H9 (cell line): Measurements from ENCODE around the gene TNFRSF4. TPM values are rescaled to one million over a fixed set of nuclear protein-coding genes. Genes with fewer than 3 reads are reported as not detected.

Source experiments
- DNase-seq: peaks from one replicate; pipeline ENCODE4 v3.0.0-alpha.2; 2017
- H2AFZ ChIP-seq: one replicate; pipeline ENCODE4 v1.6.1; 2013; ENCODE audit warnings: mild to moderate bottlenecking, low read length, control low read depth, moderate library complexity
- H2AK5ac ChIP-seq: 2 replicates; pipeline ENCODE4 v1.6.1; 2013; ENCODE audit warnings: low read length, control low read depth, mixed read lengths; ENCODE audit not compliant: insufficient read length
- H2BK120ac ChIP-seq: one replicate; pipeline ENCODE4 v1.6.1; 2013; ENCODE audit warnings: low read depth, mild to moderate bottlenecking, low read length, control low read depth, inconsistent platforms; ENCODE audit not compliant: poor library complexity, severe bottlenecking
- H2BK12ac ChIP-seq: 2 replicates; pipeline ENCODE4 v1.6.1; 2013; ENCODE audit warnings: low read length, control low read depth, mixed read lengths, low read depth; ENCODE audit not compliant: insufficient read length
- H2BK15ac ChIP-seq: 2 replicates; pipeline ENCODE4 v1.6.1; 2013; ENCODE audit warnings: low read depth, low read length, control low read depth
- H2BK20ac ChIP-seq: one replicate; pipeline ENCODE4 v1.6.1; 2013; ENCODE audit warnings: low read depth, mild to moderate bottlenecking, low read length, control low read depth, inconsistent platforms; ENCODE audit not compliant: poor library complexity, severe bottlenecking
- H2BK5ac ChIP-seq: 2 replicates; pipeline ENCODE4 v1.6.1; 2013; ENCODE audit warnings: low read length, control low read depth, mixed read lengths; ENCODE audit not compliant: insufficient read length
- H3K14ac ChIP-seq: 2 replicates; pipeline ENCODE4 v1.6.1; 2013; ENCODE audit warnings: low read length, control low read depth; ENCODE audit not compliant: insufficient read depth
- H3K18ac ChIP-seq: 2 replicates; pipeline ENCODE4 v1.6.1; 2013; ENCODE audit warnings: low read depth, mild to moderate bottlenecking, mixed read lengths, low read length, control low read depth; ENCODE audit not compliant: insufficient read length
- H3K23ac ChIP-seq: 2 replicates; pipeline ENCODE4 v1.6.1; 2013; ENCODE audit warnings: low read length, control low read depth, mixed read lengths, low read depth; ENCODE audit not compliant: insufficient read length
- H3K23me2 ChIP-seq: 2 replicates; pipeline ENCODE4 v1.6.1; 2013; ENCODE audit warnings: low read depth, mild to moderate bottlenecking, mixed read lengths, low read length, control low read depth; ENCODE audit not compliant: insufficient read length, poor library complexity, severe bottlenecking
- H3K27ac ChIP-seq: 2 replicates; pipeline ENCODE4 v1.5.1; 2013; ENCODE audit warnings: low read length, control low read depth, mixed read lengths, low read depth; ENCODE audit not compliant: insufficient read length
- H3K27me3 ChIP-seq: 2 replicates; pipeline ENCODE4 v1.6.1; 2013; ENCODE audit warnings: low read length, control low read depth, inconsistent platforms; ENCODE audit not compliant: insufficient read depth
- H3K4ac ChIP-seq: 2 replicates; pipeline ENCODE4 v1.6.1; 2013; ENCODE audit warnings: low read depth, mild to moderate bottlenecking, control low read depth, inconsistent platforms, low read length, moderate library complexity
- H3K4me1 ChIP-seq: 2 replicates; pipeline ENCODE4 v1.6.1; 2013; ENCODE audit warnings: low read length, control low read depth, inconsistent platforms; ENCODE audit not compliant: insufficient read depth
- H3K4me2 ChIP-seq: 2 replicates; pipeline ENCODE4 v1.6.1; 2013; ENCODE audit warnings: low read length, control low read depth, mixed read lengths; ENCODE audit not compliant: insufficient read length, insufficient read depth
- H3K56ac ChIP-seq: 2 replicates; pipeline ENCODE4 v1.6.1; 2013; ENCODE audit warnings: low read depth, mild to moderate bottlenecking, mixed read lengths, low read length, control low read depth; ENCODE audit not compliant: insufficient read length
- H3K79me1 ChIP-seq: 2 replicates; pipeline ENCODE4 v1.6.1; 2013; ENCODE audit warnings: low read depth, mild to moderate bottlenecking, moderate library complexity, low read length, control low read depth, inconsistent platforms; ENCODE audit not compliant: insufficient read depth, poor library complexity, severe bottlenecking
- H3K79me2 ChIP-seq: 2 replicates; pipeline ENCODE4 v1.6.1; 2013; ENCODE audit warnings: low read length, control low read depth, inconsistent platforms; ENCODE audit not compliant: insufficient read depth
- H3K9ac ChIP-seq: 2 replicates; pipeline ENCODE4 v1.6.1; 2013; ENCODE audit warnings: low read length, control low read depth, mixed read lengths; ENCODE audit not compliant: insufficient read length; ENCODE audit errors: extremely low read depth
- H3K9me3 ChIP-seq: one replicate; pipeline ENCODE4 v1.6.1; 2013; ENCODE audit warnings: low read depth, low read length, inconsistent platforms; ENCODE audit not compliant: control insufficient read depth
- H3T11ph ChIP-seq: one replicate; pipeline ENCODE4 v1.6.1; 2013; ENCODE audit warnings: mild to moderate bottlenecking, low read length, control low read depth, inconsistent platforms
- H4K20me1 ChIP-seq: one replicate; pipeline ENCODE4 v1.6.1; 2013; ENCODE audit not compliant: control insufficient read depth, insufficient read length, insufficient read depth
- H4K5ac ChIP-seq: 2 replicates; pipeline ENCODE4 v1.6.1; 2013; ENCODE audit warnings: low read depth, mild to moderate bottlenecking, mixed read lengths, low read length, control low read depth; ENCODE audit not compliant: insufficient read length
- H4K8ac ChIP-seq: replicated peaks from 2 replicates; pipeline ENCODE4 v1.6.1; 2013; ENCODE audit warnings: low read length, control low read depth, mixed read lengths, low read depth; ENCODE audit not compliant: insufficient read length
- H4K91ac ChIP-seq: 2 replicates; pipeline ENCODE4 v1.6.1; 2013; ENCODE audit warnings: low read depth, mild to moderate bottlenecking, moderate library complexity, mixed read lengths, low read length, control low read depth; ENCODE audit not compliant: insufficient read length
- H3K27ac Mint-ChIP-seq, 3 experiments: 2 replicates in 2 of 3; 3 replicates in 1 of 3; pipeline ENCODE4 v1.8.0; 2020 to 2021; ENCODE audit warnings: mixed read lengths in 3 of 3, mild to moderate bottlenecking in 1 of 3, moderate library complexity in 1 of 3
- H3K27me3 Mint-ChIP-seq: 2 replicates; pipeline ENCODE4 v1.8.0; 2021; ENCODE audit warnings: low read depth, mild to moderate bottlenecking, moderate library complexity, mixed read lengths
- H3K36me3 Mint-ChIP-seq, 3 experiments: 2 replicates in 2 of 3; 3 replicates in 1 of 3; pipeline ENCODE4 v1.8.0; 2020 to 2021; ENCODE audit warnings: low read depth in 3 of 3, mixed read lengths in 3 of 3; ENCODE audit not compliant: insufficient read depth in 1 of 3
- H3K4me1 Mint-ChIP-seq, 2 experiments: 2 replicates each; pipeline ENCODE4 v1.8.0; 2020; ENCODE audit warnings: mixed read lengths in 2 of 2
- H3K4me3 Mint-ChIP-seq, 2 experiments: 2 replicates in 1 of 2; 3 replicates in 1 of 2; pipeline ENCODE4 v1.8.0; 2020 to 2021; ENCODE audit warnings: mild to moderate bottlenecking in 2 of 2, mixed read lengths in 2 of 2, moderate library complexity in 1 of 2
- H3K9me3 Mint-ChIP-seq, 2 experiments: 2 replicates in 1 of 2; 3 replicates in 1 of 2; pipeline ENCODE4 v1.8.0; 2020; ENCODE audit warnings: mild to moderate bottlenecking in 2 of 2, mixed read lengths in 2 of 2, moderate library complexity in 1 of 2
- WGBS: extraction: QIAGEN DNeasy Blood & Tissue Kit; methylation state at CpG from one replicate; pipeline ENCODE4 v1.1.7; 2013; ENCODE audit warnings: missing lambda C conversion rate, low lambda C conversion rate, mixed read lengths; ENCODE audit not compliant: insufficient read length; ENCODE audit errors: extremely low coverage; 5-methylcytosine and 5-hydroxymethylcytosine counted together
- total RNA-seq: library from RNA; stranded (reverse); gene quantifications from 2 replicates; pipeline ENCODE4 v1.2.1, GENCODE V29; 2021
- TF ChIP-seq, protein P1 (sequence below): fragments of 200-600 bp; sonication (generic); conservative IDR thresholded peaks from 3 replicates; pipeline ENCODE4 v1.8.0; 2021; ENCODE audit warnings: antibody characterized with exemption, mild to moderate bottlenecking

TNFRSF4 gene
- total RNA-seq, 1 experiment from 2014 or later: 0.24 TPM

DNA sequence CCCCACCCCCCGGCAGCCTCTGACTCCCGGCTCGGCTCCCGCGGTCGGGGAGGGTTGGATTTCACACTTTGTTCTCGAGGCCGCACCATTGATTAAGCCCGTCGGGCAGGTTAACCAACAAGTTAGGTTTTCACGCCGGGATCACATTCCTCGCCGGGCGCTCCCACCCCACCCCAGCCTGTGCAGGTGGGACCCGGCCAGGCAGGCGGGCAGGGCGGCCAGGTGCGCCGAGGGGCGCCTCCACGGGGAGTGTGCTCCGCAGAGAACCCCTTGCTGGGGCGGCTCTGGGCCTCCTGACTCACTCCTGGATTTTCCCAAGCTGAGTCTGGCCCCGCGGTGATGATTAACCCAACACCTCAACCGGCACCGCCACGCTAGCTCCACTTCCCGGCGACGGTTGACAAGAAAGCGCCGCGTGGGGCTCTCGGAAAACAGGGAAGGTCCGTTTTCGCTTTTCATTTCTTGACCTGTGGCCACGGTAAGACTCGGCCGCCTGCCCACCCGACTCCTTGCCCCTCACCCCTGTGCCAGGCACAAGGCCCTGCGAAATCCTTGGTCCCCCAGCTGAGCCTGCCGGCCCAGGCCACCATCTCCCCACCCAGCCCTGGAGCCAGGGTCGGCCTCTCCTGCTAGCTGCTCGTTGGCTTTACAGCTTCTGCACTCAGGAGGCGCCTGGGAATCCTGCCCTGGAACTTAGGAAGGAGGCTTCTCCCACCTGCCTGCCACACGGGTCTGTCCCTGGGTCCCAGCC, 49.1 kb downstream of the TNFRSF4 start:
- peak overlapping the region; percentile 92 for H2BK12ac ChIP-seq
- no peak overlapping the region for H2BK5ac ChIP-seq

More for the DNA sequence above, 49.1 kb downstream of the TNFRSF4 start:
- Histone ChIP-seq H4K8ac (no peak overlapping the region), H4K5ac (no peak overlapping the region), H3K4me1 (no peaks in the 10 kb centered on the region; the same call in 1 of the 2 replicates), H3K79me1 (no peaks in the 10 kb centered on the region), H3K18ac (peak overlapping the region; percentile 46), H3K4me2 (no peak overlapping the region), H2BK20ac (no peak overlapping the region), H3K56ac (no peak overlapping the region), H2BK15ac (no peak overlapping the region), H3K79me2 (no peaks in the 10 kb centered on the region), H2AK5ac (no peak overlapping the region), H3K27ac (no peak overlapping the region), H3K27me3 (no peaks in the 10 kb centered on the region), H2AFZ (no peak overlapping the region), H3K23ac (no peak overlapping the region), H3K9ac (no peak overlapping the region), H3K9me3 (no peaks in the 10 kb centered on the region), H4K20me1 (no peaks in the 10 kb centered on the region), H4K91ac (no peak overlapping the region), H3T11ph (no peak overlapping the region), H3K4ac (no peak overlapping the region), H2BK120ac (no peak overlapping the region), H3K14ac (peak overlapping the region; percentile 60; the same call in 1 of the 2 replicates), H3K23me2 (peaks cover 3% of the 10 kb centered on the region)
- H3K9me3 Mint-ChIP-seq: no peaks in the 10 kb centered on the region
- H3K36me3 Mint-ChIP-seq: peaks cover 0 to 5% (median 0%) of the 10 kb centered on the region in 3 experiments; a peak in 3 of 7 replicates
- H3K27ac Mint-ChIP-seq: peak overlapping the region in 2 of 3 experiments; percentile 79 to 82; a peak in 1 of 7 replicates
- H3K4me1 Mint-ChIP-seq: peaks cover 15 to 30% of the 10 kb centered on the region in 2 experiments
- no CpG with 5 or more reads among the region's 48 CpGs for WGBS
- peak overlapping the region in 1 of 2 experiments; percentile 74; a peak in 2 of 5 replicates for H3K4me3 Mint-ChIP-seq
- no peak for DNase-seq
- TF ChIP-seq, protein P1, sequence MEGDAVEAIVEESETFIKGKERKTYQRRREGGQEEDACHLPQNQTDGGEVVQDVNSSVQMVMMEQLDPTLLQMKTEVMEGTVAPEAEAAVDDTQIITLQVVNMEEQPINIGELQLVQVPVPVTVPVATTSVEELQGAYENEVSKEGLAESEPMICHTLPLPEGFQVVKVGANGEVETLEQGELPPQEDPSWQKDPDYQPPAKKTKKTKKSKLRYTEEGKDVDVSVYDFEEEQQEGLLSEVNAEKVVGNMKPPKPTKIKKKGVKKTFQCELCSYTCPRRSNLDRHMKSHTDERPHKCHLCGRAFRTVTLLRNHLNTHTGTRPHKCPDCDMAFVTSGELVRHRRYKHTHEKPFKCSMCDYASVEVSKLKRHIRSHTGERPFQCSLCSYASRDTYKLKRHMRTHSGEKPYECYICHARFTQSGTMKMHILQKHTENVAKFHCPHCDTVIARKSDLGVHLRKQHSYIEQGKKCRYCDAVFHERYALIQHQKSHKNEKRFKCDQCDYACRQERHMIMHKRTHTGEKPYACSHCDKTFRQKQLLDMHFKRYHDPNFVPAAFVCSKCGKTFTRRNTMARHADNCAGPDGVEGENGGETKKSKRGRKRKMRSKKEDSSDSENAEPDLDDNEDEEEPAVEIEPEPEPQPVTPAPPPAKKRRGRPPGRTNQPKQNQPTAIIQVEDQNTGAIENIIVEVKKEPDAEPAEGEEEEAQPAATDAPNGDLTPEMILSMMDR: no peak
- peaks cover 3% of the 10 kb centered on the region for H3K27me3 Mint-ChIP-seq
